ENCODE data around the gene FRMD4A.
A peak's percentile ranks its signal among the peaks of the same experiment; 100 is the strongest.
"Not testable (repeated sequence)": the region's sequence is repeated elsewhere in the genome, so short reads cannot be mapped to it uniquely, and the experiment has no call there.

FRMD4A gene

DNA sequence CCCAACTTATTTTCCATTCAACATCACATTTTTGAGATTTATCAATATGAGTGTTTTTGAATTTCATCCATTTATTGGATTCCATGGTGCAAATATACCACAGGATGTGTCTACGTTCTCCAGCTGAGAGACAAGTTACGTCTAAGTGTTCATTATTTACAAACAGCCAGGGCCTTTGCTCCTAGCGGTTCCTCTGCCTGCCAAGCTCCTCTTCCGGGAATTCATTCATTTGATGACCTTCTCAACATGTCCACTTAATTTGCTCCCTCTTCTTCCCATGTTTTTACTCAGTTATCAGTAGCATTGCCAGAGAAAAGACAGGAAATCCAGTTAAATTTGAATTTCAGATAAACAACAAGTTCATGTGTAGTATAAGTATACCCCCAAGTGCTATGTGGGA lies 422.2 kb downstream of the FRMD4A start:
- H3K27me3 Mint-ChIP-seq = peaks cover 10% of the 10 kb centered on the region
- H3K36me3 Mint-ChIP-seq (ENCODE audit: low read depth) = no peaks in the 10 kb centered on the region
- H3K4me3 Mint-ChIP-seq = no peak overlapping the region
- peaks cover 38% of the 10 kb centered on the region for H3K4me1 Mint-ChIP-seq (ENCODE audit: low read depth)
- H3K9me3 Mint-ChIP-seq = peaks cover 11% of the 10 kb centered on the region
- intact Hi-C loops (cut with micrococcal nuclease) = no loop called here
- no peak overlapping the region for H3K27ac Mint-ChIP-seq

GRCh38 chr10:13907570-13907969 lies 423.2 kb downstream of the FRMD4A start:
- H3K4me1 Mint-ChIP-seq (ENCODE audit: low read depth) = peaks cover 31% of the 10 kb centered on the region
- no peak overlapping the region for H3K4me3 Mint-ChIP-seq
- H3K27me3 Mint-ChIP-seq = peaks cover 15% of the 10 kb centered on the region
- no peaks in the 10 kb centered on the region for H3K36me3 Mint-ChIP-seq (ENCODE audit: low read depth)
- H3K9me3 Mint-ChIP-seq = peaks cover 11% of the 10 kb centered on the region
- intact Hi-C loops (cut with micrococcal nuclease) = no loop called here
- no peak overlapping the region for H3K27ac Mint-ChIP-seq

GRCh38 chr10:13905281-13905680 lies 425.4 kb downstream of the FRMD4A start:
- Mint-ChIP-seq H3K4me1 (ENCODE audit: low read depth) (peaks cover 18% of the 10 kb centered on the region), H3K36me3 (ENCODE audit: low read depth) (no peaks in the 10 kb centered on the region), H3K9me3 (peaks cover 11% of the 10 kb centered on the region), H3K27ac (no peak overlapping the region), H3K27me3 (peaks cover 22% of the 10 kb centered on the region), H3K4me3 (no peak overlapping the region)
- intact Hi-C loops (cut with micrococcal nuclease) = no loop called here

GRCh38 chr10:13904064-13904463 lies 426.7 kb downstream of the FRMD4A start:
- peaks cover 27% of the 10 kb centered on the region for H3K27me3 Mint-ChIP-seq
- peaks cover 8% of the 10 kb centered on the region for H3K9me3 Mint-ChIP-seq
- intact Hi-C loops (cut with micrococcal nuclease) = no loop called here
- no peaks in the 10 kb centered on the region for H3K36me3 Mint-ChIP-seq (ENCODE audit: low read depth)
- H3K4me3 Mint-ChIP-seq = no peak overlapping the region
- H3K27ac Mint-ChIP-seq = no peak overlapping the region
- peaks cover 12% of the 10 kb centered on the region for H3K4me1 Mint-ChIP-seq (ENCODE audit: low read depth)

- no peaks in the 10 kb centered on the region for H3K9me3 Mint-ChIP-seq
- H3K36me3 Mint-ChIP-seq (ENCODE audit: low read depth) = no peaks in the 10 kb centered on the region
- H3K27ac Mint-ChIP-seq = no peak overlapping the region
- intact Hi-C loops (cut with micrococcal nuclease) = no loop called here
- H3K4me3 Mint-ChIP-seq = no peak overlapping the region
- H3K4me1 Mint-ChIP-seq (ENCODE audit: low read depth) = peaks cover 8% of the 10 kb centered on the region
- peaks cover 30% of the 10 kb centered on the region for H3K27me3 Mint-ChIP-seq
These were observed 427.7 kb downstream of the FRMD4A start for GRCh38 chr10:13902868-13903587.

DNA sequence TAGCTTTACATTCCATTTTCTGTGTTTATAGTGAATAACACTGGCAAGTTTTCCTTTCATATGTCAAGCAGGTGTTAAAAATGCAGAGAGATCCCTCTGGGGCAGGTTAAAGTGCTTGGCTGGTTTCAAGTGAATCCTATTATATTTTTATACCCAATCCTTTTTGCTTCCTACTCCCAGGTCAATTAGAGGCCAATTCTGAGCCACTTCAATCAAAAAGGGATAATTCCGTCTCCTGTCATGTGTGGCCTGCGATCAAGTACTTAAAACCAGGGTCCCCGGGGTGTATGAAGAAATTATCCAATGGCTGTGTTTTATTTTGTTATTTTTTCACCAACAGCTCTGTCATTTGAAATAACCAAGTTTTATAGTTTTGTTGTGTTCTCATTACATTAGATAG lies 430.8 kb downstream of the FRMD4A start:
- intact Hi-C loops (cut with micrococcal nuclease) = no loop called here
- Mint-ChIP-seq H3K4me3 (no peak overlapping the region), H3K27ac (no peak overlapping the region), H3K4me1 (ENCODE audit: low read depth) (peaks cover 8% of the 10 kb centered on the region), H3K27me3 (peaks cover 50% of the 10 kb centered on the region), H3K36me3 (ENCODE audit: low read depth) (no peaks in the 10 kb centered on the region), H3K9me3 (no peaks in the 10 kb centered on the region)

GRCh38 chr10:13896146-13896545 lies 434.6 kb downstream of the FRMD4A start:
- H3K27ac Mint-ChIP-seq; H3K36me3 Mint-ChIP-seq (ENCODE audit: low read depth); intact Hi-C loops (cut with micrococcal nuclease); H3K4me3 Mint-ChIP-seq; H3K9me3 Mint-ChIP-seq: not testable (repeated sequence)
- Mint-ChIP-seq H3K27me3 (peaks cover 62% of the 10 kb centered on the region), H3K4me1 (ENCODE audit: low read depth) (peaks cover 21% of the 10 kb centered on the region)

DNA sequence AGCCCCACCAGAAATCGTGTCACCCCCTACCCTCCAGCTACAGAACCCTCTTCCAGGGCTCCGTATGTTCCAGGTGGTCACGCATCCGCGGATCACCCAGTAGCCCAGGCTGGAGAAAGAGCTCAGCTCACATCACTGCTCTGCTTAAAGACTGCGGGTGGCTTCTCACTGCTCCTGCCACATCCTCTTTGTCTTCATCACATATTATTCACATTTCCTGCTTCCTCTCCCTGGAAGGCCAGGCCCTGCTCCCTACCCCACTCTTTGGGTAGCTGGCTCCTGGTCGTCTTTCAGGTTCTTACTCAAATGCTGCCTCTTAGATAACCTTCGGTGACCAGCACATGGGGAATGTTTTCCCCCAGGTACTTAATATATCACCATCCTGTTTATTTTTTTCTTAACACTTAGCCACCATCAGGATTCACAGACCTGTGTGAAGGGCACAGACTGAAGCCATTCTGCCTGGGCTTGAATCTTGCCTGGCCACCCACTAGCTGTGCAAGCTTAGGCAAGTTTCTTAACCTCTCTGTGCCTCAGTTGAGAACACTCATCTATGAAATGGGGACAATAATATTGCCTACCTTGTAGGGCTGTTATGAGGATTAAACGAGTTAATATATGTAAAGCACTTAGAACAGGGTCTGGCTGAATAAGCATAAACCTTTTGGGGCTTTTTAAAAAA lies 436.2 kb downstream of the FRMD4A start:
- Mint-ChIP-seq H3K27ac (no peak overlapping the region), H3K4me1 (ENCODE audit: low read depth) (peaks cover 37% of the 10 kb centered on the region), H3K9me3 (no peaks in the 10 kb centered on the region), H3K36me3 (ENCODE audit: low read depth) (peaks cover 6% of the 10 kb centered on the region), H3K4me3 (no peak overlapping the region), H3K27me3 (peaks cover 75% of the 10 kb centered on the region)
- intact Hi-C loops (cut with micrococcal nuclease) = no loop called here

DNA sequence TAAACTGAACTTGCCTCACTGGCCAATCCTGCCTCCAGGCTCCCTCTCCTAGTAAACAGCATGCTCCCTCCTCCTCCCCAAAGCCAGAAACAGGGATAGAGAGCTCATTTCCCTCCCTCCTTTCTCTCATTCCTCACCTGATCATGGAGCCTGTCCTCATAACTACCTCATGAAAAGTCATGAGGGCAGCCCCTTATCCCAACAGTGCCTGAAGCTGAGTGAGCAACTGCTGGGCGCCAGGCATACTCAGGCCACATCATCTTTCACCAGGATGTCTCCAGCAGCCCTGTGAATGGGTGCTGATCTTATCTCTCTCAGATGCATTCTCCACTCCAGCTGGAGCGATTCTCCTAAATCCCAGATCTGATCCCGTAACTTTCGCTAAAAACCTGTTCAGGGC lies 436.8 kb downstream of the FRMD4A start:
- H3K27me3 Mint-ChIP-seq = peaks cover 79% of the 10 kb centered on the region
- intact Hi-C loops (cut with micrococcal nuclease) = no loop called here
- peaks cover 11% of the 10 kb centered on the region for H3K36me3 Mint-ChIP-seq (ENCODE audit: low read depth)
- no peak overlapping the region for H3K27ac Mint-ChIP-seq
- H3K4me3 Mint-ChIP-seq = no peak overlapping the region
- no peaks in the 10 kb centered on the region for H3K9me3 Mint-ChIP-seq
- peaks cover 43% of the 10 kb centered on the region for H3K4me1 Mint-ChIP-seq (ENCODE audit: low read depth)

GRCh38 chr10:13892871-13893270 lies 437.9 kb downstream of the FRMD4A start:
- intact Hi-C loops (cut with micrococcal nuclease) = no loop called here

DNA sequence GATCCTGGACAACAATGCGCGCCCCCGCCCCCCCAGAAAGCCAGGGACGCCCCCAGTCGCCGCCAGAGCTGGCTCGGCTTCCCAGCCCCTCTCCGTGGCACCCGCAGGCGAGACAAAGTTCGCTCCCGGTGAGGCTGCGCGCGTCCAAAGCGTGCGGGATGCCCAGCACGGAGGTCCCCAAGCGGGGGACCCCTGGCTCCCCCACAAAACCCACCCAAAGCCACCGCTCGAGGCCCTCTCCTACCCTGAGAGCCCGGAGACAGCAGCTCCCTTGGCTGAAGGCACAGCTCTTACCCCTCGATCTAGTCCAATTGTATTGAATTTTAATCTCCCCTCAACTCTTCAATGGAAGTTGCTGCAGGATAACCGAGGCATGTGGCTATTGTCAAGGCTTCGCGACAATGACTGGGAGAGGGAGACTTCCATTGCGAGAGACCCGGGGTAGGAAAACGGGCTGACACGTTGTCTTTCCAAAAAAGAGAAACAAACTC lies 438.7 kb downstream of the FRMD4A start:
- Mint-ChIP-seq H3K4me3 (peak overlapping the region; percentile 69), H3K9me3 (no peaks in the 10 kb centered on the region), H3K27ac (peak overlapping the region; percentile 86), H3K4me1 (ENCODE audit: low read depth) (peaks cover 59% of the 10 kb centered on the region), H3K36me3 (ENCODE audit: low read depth) (peaks cover 11% of the 10 kb centered on the region), H3K27me3 (peaks cover 85% of the 10 kb centered on the region)
- intact Hi-C loops (cut with micrococcal nuclease) = no loop called here

More at GRCh38 chr10:13892871-13893270, 437.9 kb downstream of the FRMD4A start:
- Mint-ChIP-seq H3K27me3 (peaks cover 85% of the 10 kb centered on the region), H3K36me3 (ENCODE audit: low read depth) (peaks cover 11% of the 10 kb centered on the region), H3K9me3 (no peaks in the 10 kb centered on the region), H3K27ac (no peak overlapping the region), H3K4me3 (no peak overlapping the region), H3K4me1 (ENCODE audit: low read depth) (peaks cover 51% of the 10 kb centered on the region)

- Mint-ChIP-seq H3K27ac (peak overlapping the region; percentile 86), H3K4me1 (ENCODE audit: low read depth) (peaks cover 66% of the 10 kb centered on the region), H3K4me3 (peak overlapping the region; percentile 70), H3K27me3 (peaks cover 88% of the 10 kb centered on the region), H3K36me3 (ENCODE audit: low read depth) (peaks cover 11% of the 10 kb centered on the region), H3K9me3 (no peaks in the 10 kb centered on the region)
- intact Hi-C loops (cut with micrococcal nuclease) = no loop called here
These were observed 439.4 kb downstream of the FRMD4A start for GRCh38 chr10:13891128-13892000.

DNA sequence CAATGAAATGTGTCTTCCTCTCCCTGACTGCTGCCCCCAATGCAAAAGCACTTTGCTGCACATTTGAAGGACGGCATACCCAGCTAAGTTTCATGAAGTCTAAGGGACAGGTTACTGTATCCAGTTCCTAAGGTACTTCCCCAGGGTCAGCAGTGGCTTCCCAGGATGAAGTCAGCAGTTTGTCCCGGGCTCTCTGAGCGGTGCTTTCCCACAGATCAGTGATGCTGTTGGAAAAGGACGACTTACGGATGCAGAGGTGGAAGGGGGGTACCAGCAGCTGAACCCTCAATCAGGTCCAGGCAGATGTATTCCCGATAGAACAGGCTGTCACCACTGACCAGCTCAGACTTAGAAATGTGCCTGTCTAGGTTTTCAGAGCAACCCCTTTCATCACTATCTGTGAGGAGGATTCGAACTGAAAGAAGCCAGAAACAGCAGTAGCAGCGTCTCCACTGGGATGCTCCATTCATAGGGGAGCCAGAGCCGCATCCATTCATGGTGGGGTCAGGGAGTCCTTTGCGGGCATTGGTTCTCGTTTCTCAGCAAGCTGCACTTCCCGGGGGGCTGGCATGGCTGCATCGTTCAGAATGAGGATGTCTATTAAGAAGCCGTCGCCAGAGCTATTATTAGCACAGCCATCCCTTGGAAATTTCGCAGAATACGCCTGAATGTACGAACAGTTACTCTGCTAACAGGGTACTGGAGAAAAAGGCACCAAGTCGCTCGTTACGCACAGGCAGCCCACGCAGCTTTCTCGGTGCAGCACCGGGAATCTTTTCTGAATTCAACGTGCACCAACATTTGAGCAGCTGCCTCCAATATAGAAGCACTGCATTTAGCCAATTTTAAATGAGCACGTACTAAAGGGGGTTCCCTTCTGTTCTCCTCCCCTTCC lies 440.2 kb downstream of the FRMD4A start:
- peaks cover 11% of the 10 kb centered on the region for H3K36me3 Mint-ChIP-seq (ENCODE audit: low read depth)
- peaks cover 87% of the 10 kb centered on the region for H3K27me3 Mint-ChIP-seq
- no peaks in the 10 kb centered on the region for H3K9me3 Mint-ChIP-seq
- peak overlapping the region; percentile 86 for H3K27ac Mint-ChIP-seq
- H3K4me3 Mint-ChIP-seq = peak overlapping the region; percentile 70
- intact Hi-C loops (cut with micrococcal nuclease) = no loop called here
- peaks cover 71% of the 10 kb centered on the region for H3K4me1 Mint-ChIP-seq (ENCODE audit: low read depth)
